Urinary bladder (tissue), 4 donors: ENCODE measurements around the gene PARD3B. TPM values are rescaled to one million over a fixed set of nuclear protein-coding genes. Genes with fewer than 3 reads are reported as not detected.

ENCODE experiments used
- DNase-seq: peaks from one replicate; pipeline ENCODE4 v3.0.0-alpha.2; 2015; ENCODE audit errors: extremely low spot score
- H3K27ac ChIP-seq: one replicate; pipeline ENCODE4 v1.5.1; 2013; ENCODE audit warnings: low read depth, mild to moderate bottlenecking, moderate library complexity
- H3K36me3 ChIP-seq: one replicate; pipeline ENCODE4 v1.6.1; 2013; ENCODE audit warnings: mild to moderate bottlenecking, moderate library complexity; ENCODE audit not compliant: insufficient read depth
- H3K4me1 ChIP-seq: one replicate; pipeline ENCODE4 v1.6.1; 2013; ENCODE audit warnings: mild to moderate bottlenecking, moderate library complexity; ENCODE audit not compliant: insufficient read depth
- H3K4me3 ChIP-seq: one replicate; pipeline ENCODE4 v1.5.1; 2013; ENCODE audit warnings: low read depth, low read length
- WGBS: extraction: QIAGEN DNeasy Blood & Tissue Kit; methylation state at CpG from one replicate; pipeline ENCODE4 v1.1.7; 2013; 5-methylcytosine and 5-hydroxymethylcytosine counted together
- polyA plus RNA-seq: library from polyadenylated mRNA; stranded (reverse); fragments of 200-250 nt; gene quantifications from one replicate; pipeline ENCODE4 v1.2.3, GENCODE V29; 2013
- total RNA-seq: library from RNA; depleted of rRNA; stranded (reverse); fragments of >200 nt; gene quantifications from one replicate; pipeline ENCODE4 v1.2.3, GENCODE V29; 2014
- donor health status: healthy with polysubstance abuse.
- donor health status: healthy.

Gene PARD3B
- total and polyA plus RNA-seq, 2 donors, result 9.1 to 42.9 TPM

GRCh38 chr2:205655779-205656456 lies 1110.6 kb downstream of the PARD3B start:
- 92% methylated on average over 6 of the region's 6 CpGs for WGBS
- H3K4me3 ChIP-seq, result no peak overlapping the region
- no peak for DNase-seq
- no peak overlapping the region for H3K27ac ChIP-seq
- no peaks in the 10 kb centered on the region for H3K4me1 ChIP-seq
- H3K36me3 ChIP-seq, result no peaks in the 10 kb centered on the region

GRCh38 chr2:205656461-205656860 lies 1111.2 kb downstream of the PARD3B start:
- Histone ChIP-seq H3K4me3 (no peak overlapping the region), H3K36me3 (no peaks in the 10 kb centered on the region), H3K4me1 (no peaks in the 10 kb centered on the region), H3K27ac (no peak overlapping the region)
- DNase-seq, result no peak
- 93% methylated on average over 7 of the region's 7 CpGs for WGBS

- no peaks in the 10 kb centered on the region for H3K36me3 ChIP-seq
- no peak for DNase-seq
- 89% methylated on average over 4 of the region's 4 CpGs for WGBS
- H3K4me3 ChIP-seq, result no peak overlapping the region
- H3K27ac ChIP-seq, result no peak overlapping the region
- no peaks in the 10 kb centered on the region for H3K4me1 ChIP-seq
Observed at GRCh38 chr2:205656941-205657340, 1111.7 kb downstream of the PARD3B start.

- WGBS, result 34% methylated on average over 3 of the region's 3 CpGs
- Histone ChIP-seq H3K4me3 (no peak overlapping the region), H3K4me1 (no peaks in the 10 kb centered on the region), H3K27ac (no peak overlapping the region), H3K36me3 (no peaks in the 10 kb centered on the region)
- no peak for DNase-seq
Observed at GRCh38 chr2:205657579-205657978, 1112.3 kb downstream of the PARD3B start.

GRCh38 chr2:205658068-205658467 lies 1112.8 kb downstream of the PARD3B start:
- Histone ChIP-seq H3K36me3 (no peaks in the 10 kb centered on the region), H3K4me3 (no peak overlapping the region), H3K27ac (no peak overlapping the region), H3K4me1 (no peaks in the 10 kb centered on the region)
- WGBS, result 68% methylated on average over 2 of the region's 2 CpGs
- DNase-seq, result no peak

GRCh38 chr2:205658572-205658971 lies 1113.3 kb downstream of the PARD3B start:
- no peak overlapping the region for H3K4me3 ChIP-seq
- 97% methylated on average over 2 of the region's 2 CpGs for WGBS
- no peak for DNase-seq
- no peak overlapping the region for H3K27ac ChIP-seq
- no peaks in the 10 kb centered on the region for H3K36me3 ChIP-seq
- H3K4me1 ChIP-seq, result no peaks in the 10 kb centered on the region

GRCh38 chr2:205659922-205660321 lies 1114.6 kb downstream of the PARD3B start:
- WGBS, result 60% methylated on average over 8 of the region's 8 CpGs
- no peak overlapping the region for H3K4me3 ChIP-seq
- H3K4me1 ChIP-seq, result no peaks in the 10 kb centered on the region
- no peak for DNase-seq
- no peaks in the 10 kb centered on the region for H3K36me3 ChIP-seq
- no peak overlapping the region for H3K27ac ChIP-seq

GRCh38 chr2:205660521-205661124 lies 1115.3 kb downstream of the PARD3B start:
- 32% methylated on average over 8 of the region's 8 CpGs for WGBS
- no peak for DNase-seq
- H3K27ac ChIP-seq, result no peak overlapping the region
- no peak overlapping the region for H3K4me3 ChIP-seq
- H3K36me3 ChIP-seq, result no peaks in the 10 kb centered on the region
- H3K4me1 ChIP-seq, result no peaks in the 10 kb centered on the region

- Histone ChIP-seq H3K4me1 (no peaks in the 10 kb centered on the region), H3K36me3 (no peaks in the 10 kb centered on the region), H3K4me3 (no peak overlapping the region), H3K27ac (no peak overlapping the region)
- no peak for DNase-seq
- WGBS, result 95% methylated on average over 5 of the region's 5 CpGs
Observed at GRCh38 chr2:205661281-205661680, 1116.0 kb downstream of the PARD3B start.

- DNase-seq, result no peak
- H3K27ac ChIP-seq, result no peak overlapping the region
- no peaks in the 10 kb centered on the region for H3K36me3 ChIP-seq
- no peak overlapping the region for H3K4me3 ChIP-seq
- WGBS, result 98% methylated on average over 3 of the region's 3 CpGs
- no peaks in the 10 kb centered on the region for H3K4me1 ChIP-seq
Observed at GRCh38 chr2:205662206-205662965, 1117.1 kb downstream of the PARD3B start.

- H3K4me3 ChIP-seq, result no peak overlapping the region
- no peaks in the 10 kb centered on the region for H3K36me3 ChIP-seq
- DNase-seq, result no peak
- H3K27ac ChIP-seq, result no peak overlapping the region
- 87% methylated on average over 2 of the region's 2 CpGs for WGBS
- no peaks in the 10 kb centered on the region for H3K4me1 ChIP-seq
Observed at GRCh38 chr2:205665791-205666190, 1120.5 kb downstream of the PARD3B start.
